HepG2 (cell line): Measurements from ENCODE around the gene VSX1. TPM values are rescaled to one million over a fixed set of nuclear protein-coding genes. Genes with fewer than 3 reads are reported as not detected.

ENCODE experiments used
- CBX2 ChIP-seq, 2 experiments: fragments of 200-600 bp in 1 of 2; sonication (generic); formaldehyde crosslinking in 1 of 2; IDR thresholded peaks; 2 replicates each; pipeline versions ENCODE4 v1.7.0 to v1.8.1; 2018 to 2022; ENCODE audit warnings: low read depth in 2 of 2, low read length in 1 of 2, mild to moderate bottlenecking in 1 of 2, missing genetic modification reagents in 1 of 2
- CEBPZ ChIP-seq: IDR thresholded peaks from 2 replicates; pipeline ENCODE4 v1.6.1; 2012; ENCODE audit warnings: low read length, improper control_type of control experiment
- FIP1L1 ChIP-seq: fragments of 200-400 bp; formaldehyde crosslinking; IDR thresholded peaks from 2 replicates; pipeline ENCODE4 v1.6.1; 2018; ENCODE audit warnings: low read depth, mild to moderate bottlenecking, low read length, moderate library complexity, borderline replicate concordance; ENCODE audit not compliant: insufficient read depth
- HCFC1 ChIP-seq: fragments of 150-350 bp; IDR thresholded peaks from 2 replicates; pipeline ENCODE4 v1.6.1; 2014; ENCODE audit warnings: low read depth, low read length
- NCOA5 ChIP-seq: sonication (generic); formaldehyde crosslinking; IDR thresholded peaks from 2 replicates; pipeline ENCODE4 v1.4.0; 2020; ENCODE audit warnings: missing genetic modification reagents
- THAP8 ChIP-seq: sonication (generic); formaldehyde crosslinking; IDR thresholded peaks from 2 replicates; pipeline ENCODE4 v1.5.1; 2020; ENCODE audit warnings: missing genetic modification reagents, mild to moderate bottlenecking, borderline replicate concordance
- U2AF2 ChIP-seq: fragments of 200-400 bp; formaldehyde crosslinking; IDR thresholded peaks from 2 replicates; pipeline ENCODE4 v1.6.1; 2017; ENCODE audit warnings: low read depth, mild to moderate bottlenecking, low read length
- ZC3H13 ChIP-seq: sonication (generic); formaldehyde crosslinking; IDR thresholded peaks from 2 replicates; pipeline ENCODE4 v1.8.1; 2023; ENCODE audit warnings: mild to moderate bottlenecking, missing genetic modification reagents, moderate library complexity
- ZFP90 ChIP-seq: sonication (generic); formaldehyde crosslinking; IDR thresholded peaks from 2 replicates; pipeline ENCODE4 v1.8.0; 2022; ENCODE audit warnings: missing genetic modification reagents, mild to moderate bottlenecking, inconsistent platforms, borderline replicate concordance
- ZNF414 ChIP-seq: sonication (generic); formaldehyde crosslinking; IDR thresholded peaks from 2 replicates; pipeline ENCODE4 v1.5.0; 2020; ENCODE audit warnings: missing genetic modification reagents
- ZNF484 ChIP-seq: sonication (generic); formaldehyde crosslinking; IDR thresholded peaks from 2 replicates; pipeline ENCODE4 v1.5.1; 2020; ENCODE audit warnings: mild to moderate bottlenecking, low read depth, missing genetic modification reagents, borderline replicate concordance
- ZNF577 ChIP-seq: sonication (generic); formaldehyde crosslinking; IDR thresholded peaks from 2 replicates; pipeline ENCODE4 v1.4.0; 2020; ENCODE audit warnings: mild to moderate bottlenecking, low read depth, missing genetic modification reagents, borderline replicate concordance
- polyA plus RNA-seq, 8 experiments: library from polyadenylated mRNA; depleted of rRNA in 3 of 8; stranded (reverse) in 7 of 8; unstranded in 1 of 8; fragments of >200 nt; fragmentation: Illumina TruSeq in 4 of 8; extraction: Trizol in 4 of 8; gene quantifications; 2 replicates each; pipeline versions ENCODE4 v1.2.1 to v1.2.3, GENCODE V29; 2011 to 2016; ENCODE audit warnings: low read depth in 4 of 8, missing spikeins in 1 of 8, mixed read lengths in 1 of 8; ENCODE audit not compliant: insufficient read depth in 1 of 8
- total RNA-seq, 5 experiments: library from RNA; depleted of rRNA; stranded (reverse); fragments of >200 nt; fragmentation: Illumina TruSeq; extraction: Trizol; gene quantifications; 2 replicates each; pipeline ENCODE4 v1.2.3, GENCODE V29; 2016; ENCODE audit warnings: low read depth in 1 of 5
- TF ChIP-seq, protein P1 (sequence below): sonication (generic); formaldehyde crosslinking; IDR thresholded peaks from 2 replicates; pipeline ENCODE4 v1.5.0; 2020; ENCODE audit warnings: missing genetic modification reagents, mild to moderate bottlenecking, borderline replicate concordance
- TF ChIP-seq, protein P2 (sequence below): sonication (generic); formaldehyde crosslinking; IDR thresholded peaks from 2 replicates; pipeline ENCODE4 v1.8.0; 2022; ENCODE audit warnings: low read depth, missing genetic modification reagents
- TF ChIP-seq, protein P3 (sequence below): sonication (generic); formaldehyde crosslinking; IDR thresholded peaks from 2 replicates; pipeline ENCODE4 v1.4.0; 2020; ENCODE audit warnings: missing genetic modification reagents, borderline replicate concordance

The VSX1 gene
- total and polyA plus RNA-seq, 2 of the 13 experiments (the other 11 are each of a cell fraction or from before 2014, with no cell fraction given) = 0.04 TPM; not detected in 1

DNA sequence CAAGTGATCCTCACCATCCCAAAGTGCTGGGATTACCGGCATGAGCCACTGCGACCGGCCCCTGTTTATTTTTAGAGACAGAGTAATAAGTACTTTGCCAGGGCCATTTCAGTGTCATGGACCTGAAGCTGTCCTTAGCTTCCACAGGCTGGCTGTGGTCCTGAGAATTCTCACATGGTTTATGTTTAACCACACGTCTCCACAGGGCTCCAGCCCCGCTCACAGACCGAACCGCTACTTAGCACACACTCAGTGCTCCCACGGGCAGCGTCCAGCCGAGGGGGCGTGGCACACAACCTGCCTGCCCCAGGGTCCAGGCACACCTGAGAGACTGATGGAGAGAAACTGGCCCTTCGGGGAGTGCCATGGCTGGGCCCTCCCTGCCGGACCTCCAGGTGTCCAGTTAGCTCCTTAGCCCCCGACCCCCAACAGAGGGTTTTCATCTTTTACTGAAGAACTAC, 35.7 kb downstream of the VSX1 start (continued):
- TF ChIP-seq, protein P1, sequence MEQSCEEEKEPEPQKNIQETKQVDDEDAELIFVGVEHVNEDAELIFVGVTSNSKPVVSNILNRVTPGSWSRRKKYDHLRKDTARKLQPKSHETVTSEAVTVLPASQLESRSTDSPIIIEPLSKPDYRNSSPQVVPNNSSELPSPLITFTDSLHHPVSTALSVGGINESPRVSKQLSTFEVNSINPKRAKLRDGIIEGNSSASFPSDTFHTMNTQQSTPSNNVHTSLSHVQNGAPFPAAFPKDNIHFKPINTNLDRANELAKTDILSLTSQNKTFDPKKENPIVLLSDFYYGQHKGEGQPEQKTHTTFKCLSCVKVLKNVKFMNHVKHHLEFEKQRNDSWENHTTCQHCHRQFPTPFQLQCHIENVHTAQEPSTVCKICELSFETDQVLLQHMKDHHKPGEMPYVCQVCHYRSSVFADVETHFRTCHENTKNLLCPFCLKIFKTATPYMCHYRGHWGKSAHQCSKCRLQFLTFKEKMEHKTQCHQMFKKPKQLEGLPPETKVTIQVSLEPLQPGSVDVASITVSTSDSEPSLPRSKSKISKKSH (CRISPR knock-in tag) = no peak
- TF ChIP-seq HCFC1 (no peak), CEBPZ (no peak), ZC3H13 (no peak), ZNF414 (CRISPR knock-in tag) (no peak), THAP8 (no peak), ZNF577 (no peak), U2AF2 (no peak), NCOA5 (CRISPR knock-in tag) (no peak), ZFP90 (no peak), FIP1L1 (no peak), CBX2 (IDR thresholded peaks at IDR 0.05; ENCODE audit: low read depth, low read length) (no peak), CBX2 (CRISPR knock-in tag; IDR thresholded peaks at IDR 0.05; ENCODE audit: low read depth) (no peak), ZNF484 (CRISPR knock-in tag) (no peak)
- TF ChIP-seq, protein P2, sequence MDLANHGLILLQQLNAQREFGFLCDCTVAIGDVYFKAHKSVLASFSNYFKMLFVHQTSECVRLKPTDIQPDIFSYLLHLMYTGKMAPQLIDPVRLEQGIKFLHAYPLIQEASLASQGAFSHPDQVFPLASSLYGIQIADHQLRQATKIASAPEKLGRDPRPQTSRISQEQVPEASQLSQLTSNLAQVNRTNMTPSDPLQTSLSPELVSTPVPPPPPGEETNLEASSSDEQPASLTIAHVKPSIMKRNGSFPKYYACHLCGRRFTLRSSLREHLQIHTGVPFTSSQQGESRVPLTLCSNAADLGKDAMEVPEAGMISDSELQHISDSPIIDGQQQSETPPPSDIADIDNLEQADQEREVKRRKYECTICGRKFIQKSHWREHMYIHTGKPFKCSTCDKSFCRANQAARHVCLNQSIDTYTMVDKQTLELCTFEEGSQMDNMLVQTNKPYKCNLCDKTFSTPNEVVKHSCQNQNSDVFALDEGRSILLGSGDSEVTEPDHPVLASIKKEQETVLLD = no peak
- TF ChIP-seq, protein P3, sequence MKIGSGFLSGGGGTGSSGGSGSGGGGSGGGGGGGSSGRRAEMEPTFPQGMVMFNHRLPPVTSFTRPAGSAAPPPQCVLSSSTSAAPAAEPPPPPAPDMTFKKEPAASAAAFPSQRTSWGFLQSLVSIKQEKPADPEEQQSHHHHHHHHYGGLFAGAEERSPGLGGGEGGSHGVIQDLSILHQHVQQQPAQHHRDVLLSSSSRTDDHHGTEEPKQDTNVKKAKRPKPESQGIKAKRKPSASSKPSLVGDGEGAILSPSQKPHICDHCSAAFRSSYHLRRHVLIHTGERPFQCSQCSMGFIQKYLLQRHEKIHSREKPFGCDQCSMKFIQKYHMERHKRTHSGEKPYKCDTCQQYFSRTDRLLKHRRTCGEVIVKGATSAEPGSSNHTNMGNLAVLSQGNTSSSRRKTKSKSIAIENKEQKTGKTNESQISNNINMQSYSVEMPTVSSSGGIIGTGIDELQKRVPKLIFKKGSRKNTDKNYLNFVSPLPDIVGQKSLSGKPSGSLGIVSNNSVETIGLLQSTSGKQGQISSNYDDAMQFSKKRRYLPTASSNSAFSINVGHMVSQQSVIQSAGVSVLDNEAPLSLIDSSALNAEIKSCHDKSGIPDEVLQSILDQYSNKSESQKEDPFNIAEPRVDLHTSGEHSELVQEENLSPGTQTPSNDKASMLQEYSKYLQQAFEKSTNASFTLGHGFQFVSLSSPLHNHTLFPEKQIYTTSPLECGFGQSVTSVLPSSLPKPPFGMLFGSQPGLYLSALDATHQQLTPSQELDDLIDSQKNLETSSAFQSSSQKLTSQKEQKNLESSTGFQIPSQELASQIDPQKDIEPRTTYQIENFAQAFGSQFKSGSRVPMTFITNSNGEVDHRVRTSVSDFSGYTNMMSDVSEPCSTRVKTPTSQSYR (CRISPR knock-in tag) = no peak
